HEK293 (cell line): Measurements from ENCODE around the gene MKLN1.

ENCODE experiments used
- CTCF ChIP-seq: fragments of 450-650 bp; formaldehyde crosslinking; IDR thresholded peaks from 2 replicates; pipeline ENCODE4 v1.5.1; 2016; ENCODE audit warnings: missing biosample characterization, missing genetic modification characterization
- GLI4 ChIP-seq: fragments of 450-650 bp; formaldehyde crosslinking; IDR thresholded peaks from 2 replicates; pipeline ENCODE4 v1.5.1; 2016; ENCODE audit warnings: missing biosample characterization, missing genetic modification characterization
- PATZ1 ChIP-seq: fragments of 450-650 bp; formaldehyde crosslinking; IDR thresholded peaks from 2 replicates; pipeline ENCODE4 v1.5.1; 2016; ENCODE audit warnings: missing biosample characterization, missing genetic modification characterization
- SALL2 ChIP-seq: fragments of 450-650 bp; formaldehyde crosslinking; IDR thresholded peaks from 2 replicates; pipeline ENCODE4 v1.5.0; 2017; ENCODE audit warnings: missing biosample characterization, mild to moderate bottlenecking, missing genetic modification characterization, borderline replicate concordance
- TSHZ1 ChIP-seq: fragments of 450-650 bp; formaldehyde crosslinking; IDR thresholded peaks from 2 replicates; pipeline ENCODE4 v1.5.1; 2016; ENCODE audit warnings: missing biosample characterization, missing genetic modification characterization, borderline replicate concordance
- ZBTB11 ChIP-seq: fragments of 450-650 bp; formaldehyde crosslinking; conservative IDR thresholded peaks from 2 replicates; pipeline ENCODE4 v1.5.1; 2016; ENCODE audit warnings: low read depth, missing biosample characterization, missing genetic modification characterization
- ZNF10 ChIP-seq: fragments of 450-650 bp; formaldehyde crosslinking; IDR thresholded peaks from 2 replicates; pipeline ENCODE4 v1.5.1; 2017; ENCODE audit warnings: missing biosample characterization, missing genetic modification characterization
- ZNF16 ChIP-seq: fragments of 450-650 bp; formaldehyde crosslinking; IDR thresholded peaks from 2 replicates; pipeline ENCODE4 v1.5.1; 2016; ENCODE audit warnings: low read depth, missing biosample characterization, missing genetic modification characterization
- ZNF292 ChIP-seq: fragments of 450-650 bp; formaldehyde crosslinking; IDR thresholded peaks from 2 replicates; pipeline ENCODE4 v1.5.1; 2016; ENCODE audit warnings: low read depth, missing biosample characterization, missing genetic modification characterization, borderline replicate concordance
- ZNF362 ChIP-seq: fragments of 450-650 bp; formaldehyde crosslinking; IDR thresholded peaks from 2 replicates; pipeline ENCODE4 v1.5.1; 2016; ENCODE audit warnings: missing biosample characterization, missing genetic modification characterization
- ZNF513 ChIP-seq: fragments of 450-650 bp; IDR thresholded peaks from 2 replicates; pipeline ENCODE4 v1.5.1; 2018; ENCODE audit warnings: missing biosample characterization, missing genetic modification characterization
- ZNF600 ChIP-seq: fragments of 450-650 bp; formaldehyde crosslinking; IDR thresholded peaks from 2 replicates; pipeline ENCODE4 v1.5.1; 2016; ENCODE audit warnings: missing biosample characterization, missing genetic modification characterization
- ZNF629 ChIP-seq: fragments of 450-650 bp; formaldehyde crosslinking; IDR thresholded peaks from 2 replicates; pipeline ENCODE4 v1.5.1; 2017; ENCODE audit warnings: missing biosample characterization, missing genetic modification characterization
- ZSCAN23 ChIP-seq: fragments of 450-650 bp; formaldehyde crosslinking; IDR thresholded peaks from 2 replicates; pipeline ENCODE4 v1.5.1; 2016; ENCODE audit warnings: missing biosample characterization, missing genetic modification characterization

GRCh38 chr7:131330299-131330698 is 2.6 kb downstream of the MKLN1 start:
- no peak for TF ChIP-seq ZBTB11
- no peak for TF ChIP-seq ZSCAN23 (tag by site-specific recombination)
- no peak for TF ChIP-seq ZNF629
- TF ChIP-seq TSHZ1, result no peak
- no peak for TF ChIP-seq CTCF (tag by site-specific recombination)
- TF ChIP-seq ZNF513 (tag by site-specific recombination), result no peak
- no peak for TF ChIP-seq ZNF16 (tag by site-specific recombination)
- no peak for TF ChIP-seq PATZ1 (tag by site-specific recombination)
- TF ChIP-seq ZNF362 (tag by site-specific recombination), result no peak
- no peak for TF ChIP-seq ZNF292
- no peak for TF ChIP-seq GLI4
- no peak for TF ChIP-seq ZNF600 (tag by site-specific recombination)
- TF ChIP-seq ZNF10 (tag by site-specific recombination), result no peak
- TF ChIP-seq SALL2 (tag by site-specific recombination), result no peak
